NCI-H524 treated with DMSO at 0.1 percent for 48 hours (cell line): ENCODE measurements around the gene PLS1.
"Not testable (repeated sequence)": the region's sequence is repeated elsewhere in the genome, so short reads cannot be mapped to it uniquely, and the experiment has no call there.

ENCODE experiments used
- DNase-seq: peaks from one replicate; lab custom pipeline; 2025; lab: John Stamatoyannopoulos, UW

The PLS1 gene

GRCh38 chr3:142693136-142693853 lies 97.1 kb downstream of the PLS1 start:
- no peak for DNase-seq

GRCh38 chr3:142694225-142694624 lies 98.0 kb downstream of the PLS1 start:
- DNase-seq, result no peak

- no peak for DNase-seq
Measured at GRCh38 chr3:142705198-142705597, 109.0 kb downstream of the PLS1 start.

GRCh38 chr3:142706321-142707127 lies 110.3 kb downstream of the PLS1 start:
- no peak for DNase-seq

- no peak for DNase-seq
Measured at GRCh38 chr3:142709207-142709606, 113.0 kb downstream of the PLS1 start.

- not testable (repeated sequence) for DNase-seq
Measured at GRCh38 chr3:142714882-142715281, 118.7 kb downstream of the PLS1 start.

- DNase-seq, result no peak
Measured at GRCh38 chr3:142716102-142716501, 119.9 kb downstream of the PLS1 start.

GRCh38 chr3:142723665-142723967 lies 127.4 kb downstream of the PLS1 start:
- peak; percentile 56 for DNase-seq

GRCh38 chr3:142723968-142724681 lies 127.9 kb downstream of the PLS1 start, which contains the start of gene TRPC1:
Gene TRPC1 (plus strand): TSS chr3:142724034. CDS start chr3:142724560, 526 bp downstream.
- DNase-seq, result no peak

GRCh38 chr3:142724682-142725356 lies 128.6 kb downstream of the PLS1 start:
- DNase-seq, result no peak

GRCh38 chr3:142725357-142725739 lies 129.2 kb downstream of the PLS1 start:
- no peak for DNase-seq

GRCh38 chr3:142726017-142726416 lies 129.8 kb downstream of the PLS1 start:
- DNase-seq, result no peak

GRCh38 chr3:142732066-142732465 lies 135.9 kb downstream of the PLS1 start:
- DNase-seq, result no peak

GRCh38 chr3:142734834-142735233 lies 138.6 kb downstream of the PLS1 start:
- DNase-seq, result no peak

- DNase-seq, result no peak
Measured at GRCh38 chr3:142735462-142735861, 139.3 kb downstream of the PLS1 start.

GRCh38 chr3:142738396-142738795 lies 142.2 kb downstream of the PLS1 start:
- DNase-seq, result no peak

GRCh38 chr3:142746646-142747045 lies 150.5 kb downstream of the PLS1 start:
- no peak for DNase-seq

- not testable (repeated sequence) for DNase-seq
Measured at GRCh38 chr3:142750531-142750930, 154.3 kb downstream of the PLS1 start.

GRCh38 chr3:142752605-142753004 lies 156.4 kb downstream of the PLS1 start:
- not testable (repeated sequence) for DNase-seq

- no peak for DNase-seq
Measured at GRCh38 chr3:142754494-142754893, 158.3 kb downstream of the PLS1 start.
